Esophagus (tissue), 2 donors: ENCODE data around the gene MBNL1. TPM values are rescaled to one million over a fixed set of nuclear protein-coding genes. Genes with fewer than 3 reads are reported as not detected.

Experiments
- H3K27ac ChIP-seq, 2 donors: one replicate each; pipeline ENCODE4 v1.5.1; 2013; ENCODE audit warnings: low read depth in 2 of 2, mild to moderate bottlenecking in 2 of 2, inconsistent platforms in 1 of 2, low read length in 1 of 2, moderate library complexity in 1 of 2
- H3K27me3 ChIP-seq, 2 donors: one replicate each; pipeline ENCODE4 v1.6.1; 2013; ENCODE audit warnings: low read length in 2 of 2, control low read depth in 1 of 2, mild to moderate bottlenecking in 1 of 2; ENCODE audit not compliant: insufficient read depth in 2 of 2, control insufficient read depth in 1 of 2
- H3K36me3 ChIP-seq, 2 donors: one replicate each; pipeline ENCODE4 v1.6.1; 2013; ENCODE audit warnings: low read length in 1 of 2; ENCODE audit not compliant: control insufficient read depth in 2 of 2, insufficient read depth in 2 of 2
- H3K4me1 ChIP-seq, 2 donors: one replicate each; pipeline ENCODE4 v1.6.1; 2013; ENCODE audit warnings: low read length in 1 of 2; ENCODE audit not compliant: control insufficient read depth in 2 of 2, insufficient read depth in 2 of 2
- H3K4me3 ChIP-seq, 2 donors: one replicate each; pipeline ENCODE4 v1.5.1; 2013; ENCODE audit warnings: low read length in 2 of 2, mild to moderate bottlenecking in 2 of 2, low read depth in 1 of 2, moderate library complexity in 1 of 2
- H3K9me3 ChIP-seq, 2 donors: one replicate each; pipeline ENCODE4 v1.6.1; 2013; ENCODE audit warnings: mild to moderate bottlenecking in 2 of 2, low read depth in 1 of 2, low read length in 1 of 2, moderate library complexity in 1 of 2; ENCODE audit not compliant: control insufficient read depth in 2 of 2, insufficient read depth in 1 of 2
- WGBS, 2 donors: extraction: QIAGEN DNeasy Blood & Tissue Kit; methylation state at CpG; one replicate each; pipeline ENCODE4 v1.1.7; 2013; 5-methylcytosine and 5-hydroxymethylcytosine counted together
- polyA plus RNA-seq, 2 donors: library from polyadenylated mRNA; stranded (reverse); fragments of 200-250 nt; gene quantifications; one replicate each; pipeline ENCODE4 v1.2.3, GENCODE V29; 2013
- donor health status: healthy with polysubstance abuse.
- donor health status: Bipolar disorder and iron deficiency.

Gene MBNL1
- polyA plus RNA-seq, 2 donors: 23.6 to 28.6 TPM

DNA sequence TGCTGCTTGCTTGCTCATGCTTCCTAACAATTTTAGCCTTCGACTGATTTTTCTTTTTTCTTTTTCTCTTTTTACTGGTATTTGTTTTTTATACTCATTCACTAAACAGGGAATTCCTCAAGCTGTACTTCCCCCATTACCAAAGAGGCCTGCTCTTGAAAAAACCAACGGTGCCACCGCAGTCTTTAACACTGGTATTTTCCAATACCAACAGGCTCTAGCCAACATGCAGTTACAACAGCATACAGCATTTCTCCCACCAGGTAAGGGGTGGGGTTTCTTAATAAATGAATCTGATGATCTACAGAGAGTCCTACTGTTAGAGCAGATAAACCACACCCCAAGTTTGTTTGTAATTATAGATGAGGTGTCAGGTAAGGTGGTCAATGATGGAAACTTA lies 178.8 kb downstream of the MBNL1 start:
- no peak overlapping the region for H3K4me3 ChIP-seq
- H3K4me1 ChIP-seq: no peaks in the 10 kb centered on the region

DNA sequence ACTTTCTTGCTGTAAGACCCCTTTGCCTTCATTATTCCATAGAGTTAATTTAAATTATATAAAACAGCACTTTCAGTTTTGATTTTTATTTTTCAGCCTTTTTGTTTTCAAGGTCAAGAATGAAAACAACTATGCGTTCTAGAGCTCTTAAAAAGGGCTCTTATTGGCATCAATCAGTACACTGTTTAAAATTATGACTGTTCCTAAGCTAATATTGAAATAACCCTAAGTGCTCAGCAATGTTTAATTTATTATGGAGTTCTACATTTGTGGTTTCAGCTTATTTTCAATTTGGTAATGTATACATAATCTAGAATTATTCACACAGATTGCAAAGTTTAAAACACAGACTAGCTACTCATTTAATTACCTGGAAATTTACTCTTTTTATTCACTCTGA lies 179.4 kb downstream of the MBNL1 start:
- no peaks in the 10 kb centered on the region for H3K9me3 ChIP-seq
- no peaks in the 10 kb centered on the region for H3K4me1 ChIP-seq
- 58 to 68% methylated on average over 1 of the region's 1 CpG for WGBS, 2 donors
- peaks cover 8 to 9% of the 10 kb centered on the region in 2 donors for H3K36me3 ChIP-seq
- no peaks in the 10 kb centered on the region for H3K27me3 ChIP-seq
- H3K4me3 ChIP-seq: no peak overlapping the region
- no peak overlapping the region for H3K27ac ChIP-seq

More for the DNA sequence above, 178.8 kb downstream of the MBNL1 start:
- Histone ChIP-seq H3K27me3 (no peaks in the 10 kb centered on the region), H3K27ac (no peak overlapping the region), H3K9me3 (no peaks in the 10 kb centered on the region), H3K36me3 (peaks cover 8 to 9% of the 10 kb centered on the region in 2 donors)
- 75 to 81% methylated on average over 3 of the region's 3 CpGs for WGBS, 2 donors

DNA sequence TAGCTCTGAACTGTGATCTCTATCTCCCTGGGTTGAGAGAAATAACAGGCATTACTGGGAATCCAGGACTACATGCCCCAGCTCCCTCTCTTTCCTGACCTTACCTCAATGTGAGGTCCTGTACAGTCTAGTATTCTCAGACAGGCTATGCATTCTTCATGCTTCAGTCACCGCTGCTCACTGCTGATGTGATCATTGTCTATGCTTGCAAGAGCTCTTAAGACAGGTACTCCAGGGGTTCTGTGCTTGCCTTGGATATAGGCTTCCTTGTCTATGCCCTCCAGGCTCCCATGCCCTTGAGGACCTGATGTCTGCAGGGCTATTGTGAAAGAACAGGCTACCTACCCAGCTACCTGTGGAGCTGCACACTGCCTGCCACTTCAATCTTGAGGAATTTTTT lies 183.6 kb downstream of the MBNL1 start:
- no peak overlapping the region for H3K4me3 ChIP-seq
- no peak overlapping the region for H3K27ac ChIP-seq
- peaks cover 3 to 9% of the 10 kb centered on the region in 2 donors for H3K36me3 ChIP-seq
- no peaks in the 10 kb centered on the region for H3K27me3 ChIP-seq
- H3K4me1 ChIP-seq: no peaks in the 10 kb centered on the region
- no peaks in the 10 kb centered on the region for H3K9me3 ChIP-seq
- 94% methylated on average over 1 of the region's 1 CpG for WGBS, 2 donors

DNA sequence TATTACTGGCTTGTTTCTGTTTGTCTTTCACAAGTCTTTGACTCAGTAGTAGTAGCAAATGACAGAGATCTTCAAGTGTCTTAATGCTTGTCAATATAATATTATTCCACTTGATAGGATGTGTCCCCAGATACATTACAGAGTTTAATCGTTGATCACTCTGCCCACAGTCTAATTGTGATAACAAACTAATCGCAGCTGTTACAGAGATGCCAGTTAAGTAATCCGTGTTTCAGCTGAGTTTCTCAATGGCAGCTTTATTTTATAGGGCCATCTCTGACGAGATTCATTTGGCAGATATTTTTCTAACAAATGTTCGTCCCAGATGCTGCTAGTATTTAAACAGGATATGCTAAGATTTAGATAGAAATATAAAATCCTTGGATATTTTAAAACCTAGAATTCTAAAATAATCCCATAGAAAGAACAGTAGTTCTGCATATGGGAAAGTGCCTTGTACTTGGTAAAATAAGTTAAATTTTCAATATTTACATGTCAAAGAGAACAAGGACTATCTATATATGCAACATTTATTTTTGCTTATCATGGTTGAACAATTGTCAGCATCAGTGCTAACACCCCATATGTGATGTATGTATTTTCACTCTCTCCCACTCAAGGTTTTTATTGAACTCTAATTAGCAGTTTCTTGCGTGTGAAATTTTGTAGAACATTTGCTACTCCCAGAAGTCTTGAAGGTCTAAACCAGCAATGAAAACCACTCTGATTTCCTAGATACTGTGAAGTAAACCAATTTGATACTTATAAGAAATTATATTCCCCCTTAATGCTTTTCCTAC lies 185.5 kb downstream of the MBNL1 start:
- Histone ChIP-seq H3K27ac (no peak overlapping the region), H3K36me3 (peaks cover 3 to 9% of the 10 kb centered on the region in 2 donors), H3K9me3 (no peaks in the 10 kb centered on the region), H3K27me3 (no peaks in the 10 kb centered on the region), H3K4me3 (no peak overlapping the region), H3K4me1 (no peaks in the 10 kb centered on the region)
- WGBS, 2 donors: 57 to 69% methylated on average over 6 of the region's 6 CpGs

DNA sequence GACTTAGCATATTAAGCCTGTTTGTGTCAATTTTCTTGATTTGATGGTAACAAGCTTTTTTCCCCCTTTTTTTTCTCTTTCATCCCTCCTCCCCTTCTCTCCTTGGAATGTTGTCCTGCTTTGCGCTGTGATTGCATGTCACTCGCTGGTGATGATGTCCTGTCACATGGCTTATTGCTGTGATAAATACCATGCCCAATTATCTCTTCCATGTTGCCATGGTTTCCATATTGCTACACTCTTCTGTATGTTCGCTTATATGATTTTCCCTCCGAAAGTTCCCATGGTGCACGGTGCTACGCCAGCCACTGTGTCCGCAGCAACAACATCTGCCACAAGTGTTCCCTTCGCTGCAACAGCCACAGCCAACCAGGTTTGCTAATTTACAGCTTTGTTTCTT lies 187.3 kb downstream of the MBNL1 start:
- 97% methylated on average over 8 of the region's 8 CpGs for WGBS, 2 donors
- Histone ChIP-seq H3K27ac (no peak overlapping the region), H3K9me3 (no peaks in the 10 kb centered on the region), H3K4me1 (no peaks in the 10 kb centered on the region), H3K27me3 (no peaks in the 10 kb centered on the region), H3K4me3 (no peak overlapping the region), H3K36me3 (peaks cover 0 to 9% of the 10 kb centered on the region in 2 donors)

DNA sequence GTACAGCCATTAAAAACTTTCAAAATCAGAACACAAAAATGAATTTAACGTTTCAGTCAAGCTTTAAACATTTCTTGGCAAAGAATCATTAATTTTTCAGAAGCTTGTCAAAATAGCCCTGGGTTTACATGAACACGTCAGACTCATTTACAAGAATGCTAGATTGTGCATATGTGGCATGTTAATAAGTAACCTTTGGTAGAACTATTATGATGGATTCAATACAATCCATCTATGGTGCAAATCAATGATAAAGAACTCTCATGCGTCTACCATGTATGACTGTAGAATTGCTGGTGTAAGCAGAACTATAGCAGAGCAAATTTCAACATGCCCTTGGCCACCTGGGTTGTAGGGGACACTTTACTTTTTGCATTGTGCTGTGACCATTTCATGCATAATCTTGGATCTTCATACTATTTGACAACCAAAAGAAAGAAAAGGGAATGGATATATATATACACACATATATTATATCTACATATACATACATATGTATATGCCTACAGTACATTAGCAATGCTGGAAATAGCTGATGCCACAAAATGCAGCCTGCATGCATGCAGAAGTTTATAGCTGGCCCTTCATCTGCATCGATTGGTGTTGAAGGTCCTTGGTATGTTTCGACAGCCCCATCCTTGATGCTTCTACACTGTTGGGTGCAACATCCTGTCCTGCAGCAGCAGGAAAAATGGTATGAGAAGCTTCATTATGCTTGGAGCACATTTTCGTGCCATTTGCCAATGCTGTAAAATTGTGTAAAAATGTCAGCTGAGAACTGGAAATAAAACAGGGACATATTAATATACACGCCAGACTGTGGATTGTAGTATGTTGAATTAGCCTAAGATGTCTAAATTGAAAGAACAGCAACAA lies 189.0 kb downstream of the MBNL1 start:
- no peaks in the 10 kb centered on the region for H3K27me3 ChIP-seq
- no peaks in the 10 kb centered on the region for H3K4me1 ChIP-seq
- H3K36me3 ChIP-seq: peaks cover 0 to 5% of the 10 kb centered on the region in 2 donors

DNA sequence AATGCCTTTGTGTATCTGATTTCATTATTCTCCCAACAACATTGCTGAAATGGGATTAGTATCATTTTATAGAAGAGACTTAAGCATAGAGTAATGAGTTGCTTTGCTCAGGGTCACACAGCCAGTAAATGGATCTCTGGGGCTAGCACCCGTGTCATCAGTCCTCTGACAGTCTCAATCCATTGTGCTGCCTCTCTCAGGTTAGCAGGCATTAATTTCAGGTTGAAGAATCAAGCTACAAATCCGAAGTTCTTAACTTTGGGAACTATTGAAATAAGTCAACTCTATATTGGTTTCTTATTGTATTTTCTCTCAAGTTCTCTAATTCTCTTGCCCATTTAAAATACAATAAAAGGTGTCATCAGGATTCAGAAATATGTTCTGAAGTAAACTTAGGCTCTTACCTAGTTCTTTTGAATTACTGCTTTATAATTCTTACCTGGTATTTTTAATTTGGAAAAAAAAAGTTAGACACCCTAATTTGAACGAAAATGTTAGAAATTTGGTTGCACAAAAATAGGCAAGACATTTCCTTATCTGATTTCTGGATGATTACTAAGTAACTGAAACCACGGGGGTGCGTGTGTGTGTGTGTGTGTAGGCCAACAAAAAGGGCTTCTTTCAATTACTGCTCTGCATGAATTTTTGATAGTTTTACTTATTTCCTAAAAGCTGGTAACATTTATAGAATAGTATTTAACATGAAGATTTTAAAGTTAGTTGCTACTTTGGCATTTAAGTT lies 189.8 kb downstream of the MBNL1 start:
- peaks cover 0 to 5% of the 10 kb centered on the region in 2 donors for H3K36me3 ChIP-seq

More for the DNA sequence above, 189.0 kb downstream of the MBNL1 start:
- no peak overlapping the region for H3K4me3 ChIP-seq
- no peak overlapping the region for H3K27ac ChIP-seq
- 78 to 81% methylated on average over 7 of the region's 7 CpGs for WGBS, 2 donors
- H3K9me3 ChIP-seq: no peaks in the 10 kb centered on the region

DNA sequence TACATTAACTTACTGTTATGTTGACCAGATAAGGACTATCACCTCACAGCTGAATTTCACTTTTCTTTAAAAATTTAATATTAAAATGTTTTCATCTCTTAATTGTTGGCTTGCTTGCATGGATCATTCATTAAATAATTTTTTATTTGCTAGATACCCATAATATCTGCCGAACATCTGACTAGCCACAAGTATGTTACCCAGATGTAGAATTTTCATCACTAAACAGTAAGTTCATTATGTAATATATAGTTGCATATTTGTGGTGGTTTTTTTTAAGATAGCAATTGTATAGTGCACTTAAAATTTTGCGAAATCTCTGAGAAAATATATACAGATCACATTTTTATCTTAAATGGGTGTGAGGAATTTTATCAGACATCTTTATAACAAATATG lies 190.4 kb downstream of the MBNL1 start:
- H3K4me1 ChIP-seq: no peaks in the 10 kb centered on the region
- no peak overlapping the region for H3K4me3 ChIP-seq
- no peak overlapping the region for H3K27ac ChIP-seq
- H3K36me3 ChIP-seq: peaks cover 0 to 5% of the 10 kb centered on the region in 2 donors
- H3K9me3 ChIP-seq: no peaks in the 10 kb centered on the region
- no peaks in the 10 kb centered on the region for H3K27me3 ChIP-seq
- WGBS, 2 donors: 95 to 96% methylated on average over 2 of the region's 2 CpGs

More for the DNA sequence above, 189.8 kb downstream of the MBNL1 start:
- 80 to 83% methylated on average over 5 of the region's 5 CpGs for WGBS, 2 donors
- H3K27ac ChIP-seq: no peak overlapping the region
- H3K4me3 ChIP-seq: no peak overlapping the region
- H3K4me1 ChIP-seq: no peaks in the 10 kb centered on the region
- no peaks in the 10 kb centered on the region for H3K9me3 ChIP-seq
- H3K27me3 ChIP-seq: no peaks in the 10 kb centered on the region

DNA sequence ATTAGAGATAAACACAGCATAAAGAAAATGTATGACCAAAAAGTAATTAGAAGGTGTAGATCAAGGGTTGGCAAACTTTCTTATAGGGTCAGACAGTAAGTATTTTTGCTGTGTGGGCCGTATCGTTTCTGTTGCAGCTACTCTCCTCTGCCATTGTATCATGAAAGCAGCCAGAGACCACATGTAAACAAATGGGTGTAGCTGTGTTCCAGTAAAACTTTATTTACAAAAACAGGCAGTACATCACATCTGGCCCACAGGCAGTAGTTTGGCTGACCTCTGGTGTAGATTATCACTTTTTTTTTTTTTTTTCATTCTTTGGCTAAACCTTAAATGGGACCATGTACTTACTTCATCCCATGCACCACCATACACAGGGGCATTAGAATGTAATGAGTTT lies 190.8 kb downstream of the MBNL1 start:
- Histone ChIP-seq H3K27me3 (no peaks in the 10 kb centered on the region), H3K27ac (no peak overlapping the region), H3K9me3 (no peaks in the 10 kb centered on the region), H3K4me1 (no peaks in the 10 kb centered on the region), H3K4me3 (no peak overlapping the region), H3K36me3 (peaks cover 0 to 5% of the 10 kb centered on the region in 2 donors)
- 88 to 96% methylated on average over 2 of the region's 2 CpGs for WGBS, 2 donors
